B cell (primary cell): ENCODE data around the gene UBA5. TPM values are rescaled to one million over a fixed set of nuclear protein-coding genes. Genes with fewer than 3 reads are reported as not detected.

Experiments
- ATAC-seq: fragments of 200-7000 bp; cut with Tn5 transposase; one replicate; pipeline ENCODE4 v1.10.0; 2021; ENCODE audit warnings: low read depth, mild to moderate bottlenecking, moderate number of reproducible peaks, moderate library complexity
- CTCF ChIA-PET: fragments of 350-600 bp; sonication (Branson Sonifier 250); formaldehyde crosslinking; loops from one replicate; lab custom pipeline; 2021; ENCODE audit warnings: antibody characterized with exemption, inconsistent platforms; lab: Charles Lee
- POLR2A ChIA-PET: fragments of 350-600 bp; sonication (Branson Sonifier 250); formaldehyde crosslinking; loops from one replicate; lab custom pipeline; 2021; ENCODE audit warnings: antibody characterized with exemption; lab: Charles Lee
- DNase-seq: peaks from one replicate; pipeline ENCODE4 v3.0.0; 2013
- H2AFZ ChIP-seq: 2 replicates; pipeline ENCODE4 v1.6.1; 2012; ENCODE audit warnings: mild to moderate bottlenecking, low read depth, low read length; ENCODE audit not compliant: insufficient read depth, poor library complexity, severe bottlenecking
- H3K27ac ChIP-seq, 2 donors: 1 replicate in 1 of 2; 2 replicates in 1 of 2; pipeline ENCODE4 v1.5.1; 2012 to 2013; ENCODE audit warnings: low read length in 2 of 2, mild to moderate bottlenecking in 2 of 2, moderate library complexity in 1 of 2
- H3K27me3 ChIP-seq, 4 experiments: fragments of 200-600 bp in 1 of 4; sonication (generic) in 1 of 4; replicated peaks in 1 of 4; 1 replicate in 2 of 4; 2 replicates in 2 of 4; pipeline versions ENCODE4 v1.6.1 to v1.7.0; 2013 to 2016; ENCODE audit warnings: low read length in 3 of 4, mild to moderate bottlenecking in 2 of 4, mixed read lengths in 1 of 4, moderate library complexity in 1 of 4; ENCODE audit not compliant: insufficient read depth in 4 of 4, control insufficient read depth in 3 of 4; ENCODE audit errors: control extremely low read depth in 1 of 4
- H3K36me3 ChIP-seq, 2 experiments: replicated peaks in 1 of 2; 1 replicate in 1 of 2; 2 replicates in 1 of 2; pipeline versions ENCODE4 v1.6.1 to v1.7.1; 2013; ENCODE audit warnings: low read length in 1 of 2; ENCODE audit not compliant: insufficient read depth in 2 of 2, control insufficient read depth in 1 of 2; ENCODE audit errors: control extremely low read depth in 1 of 2, extremely low read depth in 1 of 2
- H3K4me1 ChIP-seq, 2 donors: fragments of 200-600 bp in 1 of 2; sonication (generic) in 1 of 2; 1 replicate in 1 of 2; 2 replicates in 1 of 2; pipeline versions ENCODE4 v1.5.1 to v1.6.1; 2013 to 2017; ENCODE audit warnings: low read length in 2 of 2; ENCODE audit not compliant: control insufficient read depth in 2 of 2, insufficient read depth in 2 of 2
- H3K4me2 ChIP-seq: replicated peaks from 2 replicates; pipeline ENCODE3; 2012; ENCODE audit warnings: mild to moderate bottlenecking, low read depth, low read length; ENCODE audit not compliant: poor library complexity, severe bottlenecking
- H3K4me3 ChIP-seq, 5 experiments: fragments of 200-600 bp in 1 of 5; sonication (generic) in 1 of 5; 1 replicate in 3 of 5; 2 replicates in 2 of 5; pipeline versions ENCODE4 v1.5.1 to v1.7.0; 2011 to 2016; ENCODE audit warnings: low read length in 4 of 5, mild to moderate bottlenecking in 4 of 5, low read depth in 2 of 5, control low read depth in 1 of 5, moderate library complexity in 1 of 5; ENCODE audit not compliant: insufficient read depth in 1 of 5; ENCODE audit errors: control extremely low read depth in 1 of 5, extremely low read depth in 1 of 5
- H3K79me2 ChIP-seq: fragments of 200-600 bp; sonication (generic); one replicate; pipeline ENCODE4 v1.6.0; 2016; ENCODE audit warnings: low read length; ENCODE audit not compliant: control insufficient read depth, insufficient read depth
- H3K9ac ChIP-seq: fragments of 200-600 bp; sonication (generic); 2 replicates; pipeline ENCODE4 v1.6.1; 2017; ENCODE audit warnings: mild to moderate bottlenecking, low read length, moderate library complexity
- H3K9me3 ChIP-seq, 3 donors: one replicate each; pipeline versions ENCODE4 v1.6.1 to v1.7.1; 2013; ENCODE audit warnings: low read length in 2 of 3; ENCODE audit not compliant: control insufficient read depth in 2 of 3, insufficient read depth in 1 of 3; ENCODE audit errors: control extremely low read depth in 1 of 3
- H4K20me1 ChIP-seq: 2 replicates; pipeline ENCODE4 v1.6.0; 2012; ENCODE audit warnings: mild to moderate bottlenecking, low read length; ENCODE audit not compliant: insufficient read depth, control insufficient read depth, poor library complexity, severe bottlenecking
- H3K27ac Mint-ChIP-seq: one replicate; pipeline ENCODE4 v1.8.0; 2021; ENCODE audit warnings: mixed read lengths
- H3K27me3 Mint-ChIP-seq: one replicate; pipeline ENCODE4 v1.8.0; 2021; ENCODE audit warnings: mixed read lengths
- H3K4me1 Mint-ChIP-seq: one replicate; pipeline ENCODE4 v1.8.0; 2021; ENCODE audit warnings: mixed read lengths
- H3K4me3 Mint-ChIP-seq: one replicate; pipeline ENCODE4 v1.8.0; 2021; ENCODE audit warnings: mixed read lengths
- H3K9me3 Mint-ChIP-seq: one replicate; pipeline ENCODE4 v1.8.0; 2022; ENCODE audit warnings: mixed read lengths; ENCODE audit not compliant: insufficient read depth
- EZH2 ChIP-seq: IDR thresholded peaks from 2 replicates; pipeline ENCODE4 v1.6.1; 2012; ENCODE audit warnings: borderline replicate concordance, low read depth, mild to moderate bottlenecking, moderate library complexity, low read length; ENCODE audit not compliant: insufficient read depth, poor library complexity, severe bottlenecking
- WGBS: methylation state at CpG from one replicate; pipeline ENCODE4 v1.1.5; 2013; ENCODE audit warnings: missing lambda C conversion rate; ENCODE audit not compliant: insufficient coverage; 5-methylcytosine and 5-hydroxymethylcytosine counted together
- intact Hi-C: fragments of 100-400 bp; cut with micrococcal nuclease; formaldehyde crosslinking; loops from one replicate; pipeline ENCODE4 v1.10.0; 2022
- polyA plus RNA-seq: library from polyadenylated mRNA; depleted of rRNA; stranded (reverse); fragments of >200 nt; gene quantifications from 2 replicates; pipeline ENCODE4 v1.2.3, GENCODE V29; 2012
- total RNA-seq, 2 donors: library from RNA; stranded (reverse); fragments of 120-200 nt in 1 of 2; gene quantifications; 1 replicate in 1 of 2; 2 replicates in 1 of 2; pipeline versions ENCODE4 v1.2.3 to v1.2.4, GENCODE V29; 2013 to 2022
- TF ChIP-seq, protein P1 (sequence below): fragments of 200-600 bp; IDR thresholded peaks from one replicate; pipeline ENCODE4 v1.8.0; 2022; ENCODE audit warnings: antibody characterized with exemption, mild to moderate bottlenecking

The UBA5 gene
- total and polyA plus RNA-seq, 2 donors (not counting 1 experiment from before 2014, with no cell fraction given), result 17.4 to 41.0 TPM

DNA sequence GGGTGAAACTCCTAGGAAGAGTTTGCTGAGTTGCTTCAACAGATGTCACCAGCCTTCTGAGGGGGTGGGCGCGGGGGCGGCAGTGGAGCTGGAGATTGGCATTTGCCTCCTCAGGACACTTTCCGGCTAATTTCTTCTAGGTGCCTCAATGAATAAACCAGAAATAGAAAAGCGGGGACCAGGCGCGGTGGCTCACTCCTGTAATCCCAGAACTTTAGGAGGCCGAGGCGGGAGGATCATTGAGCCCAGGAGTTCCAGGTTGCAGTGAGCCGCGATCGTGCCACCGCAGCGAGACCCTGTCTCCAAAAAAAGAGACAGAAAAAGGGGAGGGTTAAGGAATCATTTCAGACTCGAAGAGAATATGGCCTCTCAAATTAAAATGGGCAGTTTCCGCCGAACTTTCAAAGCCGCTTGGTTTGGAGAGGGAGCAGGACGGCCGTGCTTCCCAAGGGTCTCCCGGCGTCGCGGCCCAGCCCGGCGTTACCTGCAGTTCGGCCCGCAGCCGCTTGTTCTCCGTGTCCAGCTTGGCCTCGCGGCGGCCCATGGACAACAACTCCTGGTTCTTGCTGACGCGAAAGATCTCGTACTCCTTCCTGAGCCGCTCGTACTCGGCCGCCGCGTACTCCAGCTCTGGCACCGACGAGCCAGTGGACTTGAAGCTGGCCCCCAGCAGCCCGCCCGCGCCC is 61.5 kb downstream of the UBA5 start:
- peak overlapping the region; percentile 90 for H3K27ac Mint-ChIP-seq
- TF ChIP-seq, protein P1, sequence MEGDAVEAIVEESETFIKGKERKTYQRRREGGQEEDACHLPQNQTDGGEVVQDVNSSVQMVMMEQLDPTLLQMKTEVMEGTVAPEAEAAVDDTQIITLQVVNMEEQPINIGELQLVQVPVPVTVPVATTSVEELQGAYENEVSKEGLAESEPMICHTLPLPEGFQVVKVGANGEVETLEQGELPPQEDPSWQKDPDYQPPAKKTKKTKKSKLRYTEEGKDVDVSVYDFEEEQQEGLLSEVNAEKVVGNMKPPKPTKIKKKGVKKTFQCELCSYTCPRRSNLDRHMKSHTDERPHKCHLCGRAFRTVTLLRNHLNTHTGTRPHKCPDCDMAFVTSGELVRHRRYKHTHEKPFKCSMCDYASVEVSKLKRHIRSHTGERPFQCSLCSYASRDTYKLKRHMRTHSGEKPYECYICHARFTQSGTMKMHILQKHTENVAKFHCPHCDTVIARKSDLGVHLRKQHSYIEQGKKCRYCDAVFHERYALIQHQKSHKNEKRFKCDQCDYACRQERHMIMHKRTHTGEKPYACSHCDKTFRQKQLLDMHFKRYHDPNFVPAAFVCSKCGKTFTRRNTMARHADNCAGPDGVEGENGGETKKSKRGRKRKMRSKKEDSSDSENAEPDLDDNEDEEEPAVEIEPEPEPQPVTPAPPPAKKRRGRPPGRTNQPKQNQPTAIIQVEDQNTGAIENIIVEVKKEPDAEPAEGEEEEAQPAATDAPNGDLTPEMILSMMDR, result no peak
- TF ChIP-seq EZH2, result no peak
- intact Hi-C loops, result loop anchor here (1.0 to 10.0 kb wide), 7 partner anchors 62 to 1765 kb away; partner anchors contain the start of genes ACAD11, CDV3, CEP63 and DNAJC13
- Histone ChIP-seq H3K9ac (peak overlapping the region; percentile 83), H3K79me2 (peaks cover 16% of the 10 kb centered on the region), H3K4me1 (peaks cover 17 to 20% of the 10 kb centered on the region in 2 donors), H3K4me2 (peak overlapping the region; percentile 91), H3K9me3 (no peaks in the 10 kb centered on the region), H2AFZ (peak overlapping the region; percentile 92), H3K27me3 (no peaks in the 10 kb centered on the region), H3K4me3 (peak overlapping the region; percentile 51 to 93 (median 69)), H3K27ac (peak overlapping the region in 1 of 2 donors; percentile 54), H3K36me3 (peaks cover under 1 to 9% of the 10 kb centered on the region in 2 experiments), H4K20me1 (no peaks in the 10 kb centered on the region)
- DNase-seq (no peak), ATAC-seq (no peak)
- H3K4me1 Mint-ChIP-seq, result peaks cover 32% of the 10 kb centered on the region
- POLR2A ChIA-PET, result interaction anchor here (0.6 to 1.2 kb wide), 2 partner anchors 850 to 1828 kb away, joined by 3 to 4 read pairs; partner anchors contain the start of gene ATP2C1
- CTCF ChIA-PET, result no interaction called here
- H3K4me3 Mint-ChIP-seq, result peak overlapping the region; percentile 92
- WGBS, result 7% methylated on average over 47 of the region's 47 CpGs
- H3K27me3 Mint-ChIP-seq, result no peaks in the 10 kb centered on the region
- no peaks in the 10 kb centered on the region for H3K9me3 Mint-ChIP-seq
